Measurements from ENCODE around the gene ATP5F1E. TPM values are rescaled to one million over a fixed set of nuclear protein-coding genes. Genes with fewer than 3 reads are reported as not detected.
A peak's percentile ranks its signal among the peaks of the same experiment; 100 is the strongest.

ATP5F1E gene
- total RNA-seq = 10 to 100 TPM; 16.2 to 16.6 TPM

DNA sequence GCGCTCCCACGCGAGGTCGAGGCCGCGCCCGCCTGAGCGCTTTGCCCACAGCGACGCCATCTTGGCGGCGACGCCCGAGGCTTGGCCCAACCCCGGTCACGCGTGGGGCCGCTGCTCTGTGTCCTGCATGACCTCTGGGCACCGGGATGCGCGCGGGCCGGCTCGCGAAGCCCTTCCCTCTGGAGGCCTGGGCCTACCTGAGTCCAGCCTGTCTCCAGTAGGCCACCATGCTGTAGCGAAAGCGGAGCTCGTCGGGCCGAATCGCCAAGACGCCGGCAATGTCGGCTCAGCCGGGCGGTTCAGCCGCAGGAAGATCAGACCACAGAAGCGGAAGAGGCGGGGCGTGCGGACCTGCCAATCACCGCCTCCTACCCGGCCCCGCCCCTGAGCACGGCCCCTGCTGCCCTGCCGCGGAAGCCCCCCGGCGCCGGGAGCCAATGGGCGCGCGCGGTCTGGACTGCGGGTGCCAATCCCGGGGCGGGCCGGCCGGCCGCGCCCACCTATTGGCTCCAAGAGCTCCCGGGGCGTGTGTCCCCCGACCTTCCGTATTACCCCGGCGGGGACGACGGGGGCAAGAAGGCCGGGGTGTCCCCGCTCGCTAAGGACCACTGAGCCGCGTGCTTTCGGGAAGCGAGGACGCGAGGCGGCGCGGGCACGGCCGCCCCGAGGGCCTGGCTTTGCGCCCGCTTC lies at the start of gene ATP5F1E:
ATP5F1E (minus strand) TSS at position 313 of the 690 bp plus-strand sequence; CDS start at position 229, 84 bp downstream.
- ATAC-seq (peak; percentile 100), DNase-seq (peak; percentile 96 to 97 (median 96))
- no peaks in the 10 kb centered on the region for H3K27me3 ChIP-seq
- peaks cover 38% of the 10 kb centered on the region for H3K4me1 ChIP-seq
- peaks cover 0 to 17% of the 10 kb centered on the region in 2 donors for H3K36me3 ChIP-seq (replicated peaks in 1 of 2; ENCODE audit: insufficient read depth in 1 of 2, low read depth in 2 of 2)
- intact Hi-C loops (cut with DNase I) = no loop called here
- TF ChIP-seq, protein P1, sequence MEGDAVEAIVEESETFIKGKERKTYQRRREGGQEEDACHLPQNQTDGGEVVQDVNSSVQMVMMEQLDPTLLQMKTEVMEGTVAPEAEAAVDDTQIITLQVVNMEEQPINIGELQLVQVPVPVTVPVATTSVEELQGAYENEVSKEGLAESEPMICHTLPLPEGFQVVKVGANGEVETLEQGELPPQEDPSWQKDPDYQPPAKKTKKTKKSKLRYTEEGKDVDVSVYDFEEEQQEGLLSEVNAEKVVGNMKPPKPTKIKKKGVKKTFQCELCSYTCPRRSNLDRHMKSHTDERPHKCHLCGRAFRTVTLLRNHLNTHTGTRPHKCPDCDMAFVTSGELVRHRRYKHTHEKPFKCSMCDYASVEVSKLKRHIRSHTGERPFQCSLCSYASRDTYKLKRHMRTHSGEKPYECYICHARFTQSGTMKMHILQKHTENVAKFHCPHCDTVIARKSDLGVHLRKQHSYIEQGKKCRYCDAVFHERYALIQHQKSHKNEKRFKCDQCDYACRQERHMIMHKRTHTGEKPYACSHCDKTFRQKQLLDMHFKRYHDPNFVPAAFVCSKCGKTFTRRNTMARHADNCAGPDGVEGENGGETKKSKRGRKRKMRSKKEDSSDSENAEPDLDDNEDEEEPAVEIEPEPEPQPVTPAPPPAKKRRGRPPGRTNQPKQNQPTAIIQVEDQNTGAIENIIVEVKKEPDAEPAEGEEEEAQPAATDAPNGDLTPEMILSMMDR (IDR thresholded peaks at IDR 0.05) = no peak
- TF ChIP-seq POLR2A (IDR thresholded peaks at IDR 0.05) = peak; percentile 79 to 93 (median 91)
- no peaks in the 10 kb centered on the region for H3K9me3 ChIP-seq
- H3K27ac ChIP-seq = peak within 1 kb of the TSS; percentile 52 to 90 (median 73)
- H3K4me3 ChIP-seq = peak within 1 kb of the TSS; percentile 47 to 51
- WGBS, 2 donors = 1% methylated on average over 86 of the region's 86 CpGs; no CpG with 5 or more reads in 1 of the 2 donors

DNA sequence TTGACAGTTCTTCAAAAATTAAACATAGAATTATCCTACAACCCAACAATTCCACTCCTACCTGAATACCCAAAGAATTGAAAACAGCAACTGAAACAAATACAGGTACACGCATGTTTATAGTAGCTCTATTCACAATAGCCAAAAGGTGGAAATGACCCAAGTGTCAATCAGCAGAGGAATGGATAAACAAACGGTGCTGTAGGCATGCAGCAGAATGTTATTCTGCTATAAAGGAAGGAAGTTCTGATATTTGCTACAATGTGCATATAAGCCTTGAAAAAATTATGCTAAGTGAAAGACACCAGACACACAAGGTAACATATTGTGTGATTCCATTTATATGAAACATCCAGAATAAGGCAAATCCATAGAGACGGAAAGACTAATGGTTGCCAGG lies 48.9 kb upstream of the ATP5F1E start:
- WGBS, 2 donors = 26 to 36% methylated on average over 3 of the region's 3 CpGs
- no peaks in the 10 kb centered on the region for H3K36me3 ChIP-seq (replicated peaks in 1 of 2; ENCODE audit: insufficient read depth in 1 of 2, low read depth in 2 of 2)
- intact Hi-C loops (cut with DNase I) = no loop called here
- H3K27me3 ChIP-seq = no peaks in the 10 kb centered on the region
- no peak overlapping the region for H3K27ac ChIP-seq
- DNase-seq = no peak
- no peak overlapping the region for H3K4me3 ChIP-seq
- peaks cover 4% of the 10 kb centered on the region for H3K4me1 ChIP-seq
- no peak for ATAC-seq
- no peaks in the 10 kb centered on the region for H3K9me3 ChIP-seq
- TF ChIP-seq, protein P1 (IDR thresholded peaks at IDR 0.05) = no peak
- no peak for TF ChIP-seq POLR2A (IDR thresholded peaks at IDR 0.05)

DNA sequence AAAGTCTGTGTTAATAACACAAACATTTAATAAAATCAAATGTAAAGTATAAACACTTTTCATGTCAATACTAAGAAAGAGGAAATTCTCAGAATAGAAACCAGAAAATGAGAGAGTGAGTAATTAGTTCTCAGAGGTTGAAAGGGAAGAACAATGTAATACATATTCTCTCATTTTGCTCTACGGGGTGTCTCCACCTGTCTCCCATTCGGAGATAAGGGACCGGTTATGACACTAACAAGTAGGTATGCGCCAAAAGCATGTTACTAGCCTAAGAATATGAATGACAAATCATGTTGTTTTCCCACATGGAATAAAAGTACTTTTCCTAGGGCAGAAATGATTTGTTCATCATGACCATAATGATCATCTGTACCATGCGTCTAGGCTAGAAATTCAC lies 46.1 kb upstream of the ATP5F1E start:
- WGBS, 2 donors = 57 to 62% methylated on average over 5 of the region's 5 CpGs
- H3K4me1 ChIP-seq = no peaks in the 10 kb centered on the region
- no peak overlapping the region for H3K27ac ChIP-seq
- H3K27me3 ChIP-seq = no peaks in the 10 kb centered on the region
- no peaks in the 10 kb centered on the region for H3K36me3 ChIP-seq (replicated peaks in 1 of 2; ENCODE audit: insufficient read depth in 1 of 2, low read depth in 2 of 2)
- intact Hi-C loops (cut with DNase I) = no loop called here
- no peak for DNase-seq
- no peak for ATAC-seq
- TF ChIP-seq POLR2A (IDR thresholded peaks at IDR 0.05) = no peak
- TF ChIP-seq, protein P1 (IDR thresholded peaks at IDR 0.05) = no peak
- no peak overlapping the region for H3K4me3 ChIP-seq
- no peaks in the 10 kb centered on the region for H3K9me3 ChIP-seq

DNA sequence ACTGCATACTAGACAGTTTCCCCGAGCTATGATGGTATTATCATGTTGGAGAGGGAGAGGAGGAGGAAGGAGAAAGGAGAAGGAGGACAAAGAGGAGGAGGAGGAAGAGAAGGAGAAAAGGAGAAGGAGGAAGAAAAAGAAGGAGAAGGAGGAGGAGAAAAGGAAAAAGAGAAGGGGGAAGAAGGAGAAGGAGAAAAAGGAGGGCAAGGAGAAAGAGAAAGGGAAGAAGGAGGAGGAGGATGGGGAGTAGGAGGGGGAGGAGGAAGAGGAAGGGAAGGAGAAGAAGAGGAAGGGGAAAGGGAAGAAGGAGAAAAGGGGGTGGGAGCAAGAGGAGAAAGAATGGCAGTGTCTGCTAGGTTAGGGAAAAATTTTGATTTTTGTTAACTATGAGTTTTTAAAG lies 45.6 kb upstream of the ATP5F1E start:
- no peak for ATAC-seq
- no peak for DNase-seq
- H3K27ac ChIP-seq = no peak overlapping the region
- H3K9me3 ChIP-seq = no peaks in the 10 kb centered on the region
- WGBS, 2 donors = 31 to 54% methylated on average over 1 of the region's 1 CpG
- H3K4me1 ChIP-seq = no peaks in the 10 kb centered on the region
- H3K36me3 ChIP-seq (replicated peaks in 1 of 2; ENCODE audit: insufficient read depth in 1 of 2, low read depth in 2 of 2) = no peaks in the 10 kb centered on the region
- TF ChIP-seq, protein P1 (IDR thresholded peaks at IDR 0.05) = no peak
- no peak for TF ChIP-seq POLR2A (IDR thresholded peaks at IDR 0.05)
- no peak overlapping the region for H3K4me3 ChIP-seq
- H3K27me3 ChIP-seq = no peaks in the 10 kb centered on the region
- intact Hi-C loops (cut with DNase I) = no loop called here
